ENCODE measurements around the gene AGAP1. TPM values are rescaled to one million over a fixed set of nuclear protein-coding genes. Genes with fewer than 3 reads are reported as not detected.

The AGAP1 gene
- total RNA-seq, 1 donor from 2014 or later, result 33.7 TPM

DNA sequence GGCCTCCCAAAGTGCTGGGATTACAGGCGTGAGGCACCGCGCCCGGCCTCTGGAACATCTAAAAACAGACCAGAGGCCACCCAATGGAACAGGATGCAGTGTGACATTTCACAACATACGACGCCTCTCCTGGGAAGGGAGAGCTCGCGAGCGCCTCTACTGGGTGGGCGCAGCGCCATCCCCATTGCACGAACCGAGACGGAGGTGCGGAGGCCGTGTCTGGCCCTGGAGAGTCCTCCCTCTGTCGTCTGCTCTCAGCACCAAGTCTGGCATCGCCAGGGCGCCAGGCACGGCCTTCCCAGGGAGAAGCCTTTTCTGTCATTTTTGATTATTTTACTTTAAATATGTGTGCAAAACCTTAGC, 683.7 kb downstream of the AGAP1 start:
- no peak for DNase-seq (ENCODE audit: low read depth)
- H3K36me3 ChIP-seq (ENCODE audit: control insufficient read depth, insufficient read depth, low read length), result no peaks in the 10 kb centered on the region
- H3K4me3 ChIP-seq (ENCODE audit: low read depth, low read length), result peak overlapping the region; percentile 4
- TF ChIP-seq, protein P1, sequence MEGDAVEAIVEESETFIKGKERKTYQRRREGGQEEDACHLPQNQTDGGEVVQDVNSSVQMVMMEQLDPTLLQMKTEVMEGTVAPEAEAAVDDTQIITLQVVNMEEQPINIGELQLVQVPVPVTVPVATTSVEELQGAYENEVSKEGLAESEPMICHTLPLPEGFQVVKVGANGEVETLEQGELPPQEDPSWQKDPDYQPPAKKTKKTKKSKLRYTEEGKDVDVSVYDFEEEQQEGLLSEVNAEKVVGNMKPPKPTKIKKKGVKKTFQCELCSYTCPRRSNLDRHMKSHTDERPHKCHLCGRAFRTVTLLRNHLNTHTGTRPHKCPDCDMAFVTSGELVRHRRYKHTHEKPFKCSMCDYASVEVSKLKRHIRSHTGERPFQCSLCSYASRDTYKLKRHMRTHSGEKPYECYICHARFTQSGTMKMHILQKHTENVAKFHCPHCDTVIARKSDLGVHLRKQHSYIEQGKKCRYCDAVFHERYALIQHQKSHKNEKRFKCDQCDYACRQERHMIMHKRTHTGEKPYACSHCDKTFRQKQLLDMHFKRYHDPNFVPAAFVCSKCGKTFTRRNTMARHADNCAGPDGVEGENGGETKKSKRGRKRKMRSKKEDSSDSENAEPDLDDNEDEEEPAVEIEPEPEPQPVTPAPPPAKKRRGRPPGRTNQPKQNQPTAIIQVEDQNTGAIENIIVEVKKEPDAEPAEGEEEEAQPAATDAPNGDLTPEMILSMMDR (IDR thresholded peaks at IDR 0.05; ENCODE audit: insufficient read depth, low read length, poor library complexity, severe bottlenecking), result peak; percentile 50
- H3K27me3 ChIP-seq (ENCODE audit: control insufficient read depth, insufficient read depth, low read length), result peaks cover 27% of the 10 kb centered on the region

DNA sequence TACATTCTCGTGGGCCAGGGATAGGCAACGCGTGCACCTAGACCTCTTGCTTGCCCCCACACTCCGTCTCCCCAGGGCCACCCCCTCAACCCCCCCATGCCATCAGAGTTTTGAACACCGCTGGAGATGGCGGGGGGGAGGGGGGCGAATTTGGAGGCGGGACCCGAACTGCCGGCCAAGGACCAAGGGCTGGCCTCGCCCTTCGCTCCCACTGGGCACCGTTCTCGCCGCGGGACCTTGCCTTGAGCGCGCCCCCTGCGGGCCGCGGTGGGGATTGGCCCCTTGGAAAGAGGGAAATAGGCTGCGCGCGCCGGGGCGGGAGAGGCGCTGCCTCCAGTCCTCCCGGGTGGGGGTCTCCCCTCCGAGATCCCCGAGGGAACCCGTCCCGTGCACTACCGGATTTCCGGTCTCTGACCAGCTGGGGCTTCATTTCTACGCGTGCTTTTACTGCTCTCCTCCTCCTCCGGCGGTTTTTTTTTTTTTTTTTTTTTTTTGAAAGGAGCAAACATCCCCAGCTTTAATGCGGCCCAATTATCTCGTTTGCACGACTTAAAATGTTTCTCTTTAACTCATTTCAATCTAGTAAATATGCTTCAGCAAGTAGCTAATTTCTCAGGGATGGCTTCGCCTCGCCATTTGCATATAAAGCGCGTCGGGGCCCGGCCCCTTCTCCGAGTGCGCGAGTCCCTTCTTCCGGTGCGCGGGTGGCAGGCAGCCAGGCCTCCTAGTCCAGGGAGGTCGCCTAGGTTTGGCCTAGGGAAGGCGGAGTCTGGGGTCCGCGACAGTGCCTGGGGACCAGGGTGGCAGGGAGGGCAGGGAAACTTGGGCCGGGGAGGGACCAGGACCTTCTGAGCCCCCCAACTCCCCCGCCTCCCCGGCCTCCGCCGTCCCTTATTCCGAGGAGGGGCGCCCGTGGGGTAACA, 684.4 kb downstream of the AGAP1 start:
- TF ChIP-seq, protein P1 (IDR thresholded peaks at IDR 0.05; ENCODE audit: insufficient read depth, low read length, poor library complexity, severe bottlenecking), result peak; percentile 87
- Histone ChIP-seq H3K4me3 (ENCODE audit: low read depth, low read length) (peak overlapping the region; percentile 47), H3K36me3 (ENCODE audit: control insufficient read depth, insufficient read depth, low read length) (no peaks in the 10 kb centered on the region), H3K27me3 (ENCODE audit: control insufficient read depth, insufficient read depth, low read length) (peaks cover 20% of the 10 kb centered on the region)
- DNase-seq (ENCODE audit: low read depth), result no peak

DNA sequence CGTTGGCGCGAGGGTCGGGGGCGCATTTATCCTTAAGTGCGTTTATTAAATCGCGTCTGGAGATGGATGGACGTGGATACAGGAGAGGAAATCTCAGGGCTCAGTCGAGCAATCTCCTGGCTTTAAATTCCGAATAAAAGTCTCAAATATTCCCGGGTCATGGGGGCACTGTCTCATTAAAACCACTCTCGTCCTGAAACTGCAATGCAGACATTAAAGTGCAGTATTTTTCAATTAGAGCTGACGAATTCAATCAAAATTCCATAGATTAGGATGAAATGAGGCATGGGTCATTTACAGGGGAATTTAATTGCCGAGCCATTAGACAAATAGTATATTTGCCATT, 685.0 kb downstream of the AGAP1 start:
- peak overlapping the region; percentile 47 for H3K4me3 ChIP-seq (ENCODE audit: low read depth, low read length)
- DNase-seq (ENCODE audit: low read depth), result no peak
- H3K27me3 ChIP-seq (ENCODE audit: control insufficient read depth, insufficient read depth, low read length), result peaks cover 14% of the 10 kb centered on the region
- TF ChIP-seq, protein P1 (IDR thresholded peaks at IDR 0.05; ENCODE audit: insufficient read depth, low read length, poor library complexity, severe bottlenecking), result no peak
- no peaks in the 10 kb centered on the region for H3K36me3 ChIP-seq (ENCODE audit: control insufficient read depth, insufficient read depth, low read length)

DNA sequence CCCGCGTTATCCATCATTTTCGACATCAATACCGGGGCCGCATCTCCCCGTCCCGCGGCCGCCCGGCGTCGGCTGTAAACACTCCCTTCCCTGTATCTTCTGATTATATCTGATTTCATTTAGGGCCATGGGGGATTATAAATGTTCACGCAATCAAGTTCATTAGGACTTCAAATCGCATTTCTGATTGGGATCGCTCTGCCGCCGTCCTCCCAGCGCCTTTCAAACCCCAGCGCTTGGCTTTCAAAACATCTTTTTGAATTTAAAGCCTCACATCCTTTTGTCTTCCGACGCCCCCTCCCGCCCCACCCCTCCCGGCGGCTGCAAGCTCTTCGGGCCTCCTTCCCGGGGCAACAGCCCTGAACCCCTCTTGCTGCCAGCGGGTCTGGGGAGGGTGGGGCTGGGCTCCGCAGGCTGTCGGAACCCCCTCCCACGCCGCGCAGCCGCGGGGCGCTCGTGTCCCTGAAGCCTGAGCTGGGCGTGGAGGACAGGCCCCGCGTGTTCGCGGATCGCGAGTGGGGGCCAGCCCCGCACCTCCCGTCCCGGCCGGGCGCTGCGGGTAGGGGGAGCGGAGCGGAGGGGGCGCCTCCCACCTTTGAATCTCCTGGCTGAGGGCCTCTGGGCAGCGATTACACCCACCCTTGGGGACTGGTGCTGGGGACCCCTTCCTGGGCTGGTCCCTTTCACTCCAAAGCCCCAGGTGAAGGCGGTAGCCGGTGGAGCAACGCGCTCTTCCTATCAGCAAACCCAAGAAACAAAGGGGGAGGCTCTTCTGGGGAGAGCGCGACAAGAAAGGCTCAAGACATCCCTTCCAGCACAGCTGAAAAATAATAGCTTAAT, 685.6 kb downstream of the AGAP1 start:
- peaks cover 8% of the 10 kb centered on the region for H3K27me3 ChIP-seq (ENCODE audit: control insufficient read depth, insufficient read depth, low read length)
- DNase-seq (ENCODE audit: low read depth), result no peak
- peak overlapping the region; percentile 15 for H3K4me3 ChIP-seq (ENCODE audit: low read depth, low read length)
- no peaks in the 10 kb centered on the region for H3K36me3 ChIP-seq (ENCODE audit: control insufficient read depth, insufficient read depth, low read length)
- TF ChIP-seq, protein P1 (IDR thresholded peaks at IDR 0.05; ENCODE audit: insufficient read depth, low read length, poor library complexity, severe bottlenecking), result no peak

DNA sequence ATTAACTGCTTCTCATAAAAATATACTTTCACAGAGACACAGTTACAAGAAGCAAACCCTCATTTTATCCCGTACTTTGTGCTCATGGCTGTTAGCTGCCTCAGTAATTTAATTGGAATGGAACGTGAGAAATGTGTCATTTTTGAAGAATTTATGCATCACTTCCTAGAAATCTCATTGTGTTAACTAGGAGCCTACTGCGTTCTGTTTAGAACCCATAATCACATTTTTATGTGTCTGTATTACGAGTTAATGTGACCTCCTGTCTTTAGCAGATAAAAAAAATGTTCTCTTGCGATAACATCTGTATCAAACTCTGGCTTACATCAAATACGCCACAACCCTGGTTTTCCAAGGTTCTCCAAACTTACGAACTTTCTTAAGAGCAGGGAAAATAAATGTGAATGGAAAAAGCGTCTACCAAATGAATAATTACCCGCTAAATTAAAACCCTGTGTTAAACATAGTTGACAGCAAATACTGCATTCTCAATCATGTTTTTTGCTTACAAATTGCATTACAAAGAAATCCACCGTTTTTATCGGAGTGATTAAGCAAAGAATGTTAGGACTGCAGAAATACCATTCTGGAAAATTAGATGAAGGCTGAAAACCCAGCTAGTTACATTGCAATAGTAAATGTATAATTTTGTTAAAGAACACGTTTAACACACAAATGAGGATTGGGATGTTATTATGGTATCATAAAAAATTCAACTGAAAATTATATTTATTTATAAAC, 686.4 kb downstream of the AGAP1 start:
- H3K4me3 ChIP-seq (ENCODE audit: low read depth, low read length), result no peak overlapping the region
- TF ChIP-seq, protein P1 (IDR thresholded peaks at IDR 0.05; ENCODE audit: insufficient read depth, low read length, poor library complexity, severe bottlenecking), result no peak
- peaks cover 5% of the 10 kb centered on the region for H3K27me3 ChIP-seq (ENCODE audit: control insufficient read depth, insufficient read depth, low read length)
- DNase-seq (ENCODE audit: low read depth), result no peak
- H3K36me3 ChIP-seq (ENCODE audit: control insufficient read depth, insufficient read depth, low read length), result no peaks in the 10 kb centered on the region
